Peyer's patch (tissue), 4 donors: ENCODE measurements around the gene KIAA2012.

ENCODE experiments used
- POLR2A ChIP-seq, 2 donors: fragments of 450-650 bp; IDR thresholded peaks; one replicate each; pipeline ENCODE4 v1.5.1; 2017; ENCODE audit warnings: antibody characterized with exemption in 2 of 2, mild to moderate bottlenecking in 2 of 2, moderate library complexity in 2 of 2
- TF ChIP-seq, protein P1 (sequence below), 6 experiments: fragments of 450-650 bp in 4 of 6; fragments of 200-600 bp in 2 of 6; sonication (generic) in 1 of 6; IDR thresholded peaks; one replicate each; pipeline ENCODE4 v1.5.1; 2017 to 2019; ENCODE audit warnings: antibody characterized with exemption in 6 of 6, mild to moderate bottlenecking in 3 of 6, moderate library complexity in 1 of 6

DNA sequence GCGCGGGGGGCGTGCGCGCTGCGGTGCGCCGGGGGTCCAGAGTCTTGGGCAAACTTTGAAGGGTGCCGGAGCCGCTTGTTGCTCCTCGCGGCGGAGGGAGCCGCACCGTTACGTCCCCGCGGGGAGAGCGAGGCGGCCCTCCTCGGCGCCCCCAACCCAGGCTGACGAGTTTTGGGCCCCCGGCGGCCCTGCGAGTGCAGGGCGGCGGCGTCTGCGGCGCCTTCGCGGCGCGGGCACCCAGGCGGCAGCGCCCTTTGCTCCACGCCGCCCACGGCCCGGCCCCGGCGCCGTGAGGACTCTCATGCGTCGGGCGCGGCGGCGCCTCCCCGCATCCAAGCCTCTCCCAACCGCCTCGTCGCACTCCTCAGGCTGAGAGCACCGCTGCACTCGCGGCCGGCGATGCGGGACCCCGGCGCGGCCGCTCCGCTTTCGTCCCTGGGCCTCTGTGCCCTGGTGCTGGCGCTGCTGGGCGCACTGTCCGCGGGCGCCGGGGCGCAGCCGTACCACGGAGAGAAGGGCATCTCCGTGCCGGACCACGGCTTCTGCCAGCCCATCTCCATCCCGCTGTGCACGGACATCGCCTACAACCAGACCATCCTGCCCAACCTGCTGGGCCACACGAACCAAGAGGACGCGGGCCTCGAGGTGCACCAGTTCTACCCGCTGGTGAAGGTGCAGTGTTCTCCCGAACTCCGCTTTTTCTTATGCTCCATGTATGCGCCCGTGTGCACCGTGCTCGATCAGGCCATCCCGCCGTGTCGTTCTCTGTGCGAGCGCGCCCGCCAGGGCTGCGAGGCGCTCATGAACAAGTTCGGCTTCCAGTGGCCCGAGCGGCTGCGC lies 38.6 kb upstream of the KIAA2012 start:
- TF ChIP-seq POLR2A (IDR thresholded peaks at IDR 0.05) = no peak
- TF ChIP-seq, protein P1, sequence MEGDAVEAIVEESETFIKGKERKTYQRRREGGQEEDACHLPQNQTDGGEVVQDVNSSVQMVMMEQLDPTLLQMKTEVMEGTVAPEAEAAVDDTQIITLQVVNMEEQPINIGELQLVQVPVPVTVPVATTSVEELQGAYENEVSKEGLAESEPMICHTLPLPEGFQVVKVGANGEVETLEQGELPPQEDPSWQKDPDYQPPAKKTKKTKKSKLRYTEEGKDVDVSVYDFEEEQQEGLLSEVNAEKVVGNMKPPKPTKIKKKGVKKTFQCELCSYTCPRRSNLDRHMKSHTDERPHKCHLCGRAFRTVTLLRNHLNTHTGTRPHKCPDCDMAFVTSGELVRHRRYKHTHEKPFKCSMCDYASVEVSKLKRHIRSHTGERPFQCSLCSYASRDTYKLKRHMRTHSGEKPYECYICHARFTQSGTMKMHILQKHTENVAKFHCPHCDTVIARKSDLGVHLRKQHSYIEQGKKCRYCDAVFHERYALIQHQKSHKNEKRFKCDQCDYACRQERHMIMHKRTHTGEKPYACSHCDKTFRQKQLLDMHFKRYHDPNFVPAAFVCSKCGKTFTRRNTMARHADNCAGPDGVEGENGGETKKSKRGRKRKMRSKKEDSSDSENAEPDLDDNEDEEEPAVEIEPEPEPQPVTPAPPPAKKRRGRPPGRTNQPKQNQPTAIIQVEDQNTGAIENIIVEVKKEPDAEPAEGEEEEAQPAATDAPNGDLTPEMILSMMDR (IDR thresholded peaks at IDR 0.05) = no peak
